GM18951 (cell line): ENCODE data around the gene ENG.
A peak's percentile ranks its signal among the peaks of the same experiment; 100 is the strongest.
"Not testable (repeated sequence)": the region's sequence is repeated elsewhere in the genome, so short reads cannot be mapped to it uniquely, and the experiment has no call there.

Source experiments
- POLR2A ChIP-seq: IDR thresholded peaks from 4 replicates; pipeline ENCODE4 v1.6.1; 2011; ENCODE audit warnings: mild to moderate bottlenecking; ENCODE audit not compliant: insufficient read length, insufficient read depth; ENCODE audit errors: extremely low read depth
- in situ Hi-C: fragments of 300-500 bp; cut with MboI; formaldehyde crosslinking; loops from one replicate; pipeline ENCODE4 v1.12.0; 2022; ENCODE audit warnings: low sequenced_read_pairs, mixed read lengths, inconsistent platforms; ENCODE audit not compliant: unreplicated experiment

ENG gene

GRCh38 chr9:127790094-127790855 lies 64.2 kb downstream of the ENG start:
- no peak for TF ChIP-seq POLR2A
- in situ Hi-C loops = no loop called here

- TF ChIP-seq POLR2A = peak; percentile 2
- in situ Hi-C loops = no loop called here
These were observed 65.3 kb downstream of the ENG start for GRCh38 chr9:127789179-127789578.

- TF ChIP-seq POLR2A = no peak
- in situ Hi-C loops = no loop called here
These were observed 66.0 kb downstream of the ENG start for GRCh38 chr9:127788337-127789011.

- no peak for TF ChIP-seq POLR2A
- in situ Hi-C loops = no loop called here
These were observed 67.7 kb downstream of the ENG start for GRCh38 chr9:127786773-127787104.

GRCh38 chr9:127785933-127786772 lies 68.3 kb downstream of the ENG start, which contains the start of gene CDK9:
Gene CDK9 (plus strand): TSS chr9:127786034. CDS start chr9:127786149, 115 bp downstream.
- peak; percentile 61 for TF ChIP-seq POLR2A
- in situ Hi-C loops = no loop called here

GRCh38 chr9:127785023-127785932 lies 69.2 kb downstream of the ENG start:
- in situ Hi-C loops = no loop called here

GRCh38 chr9:127783111-127784008 lies 71.1 kb downstream of the ENG start:
- peak; percentile 46 for TF ChIP-seq POLR2A
- in situ Hi-C loops = no loop called here

More at GRCh38 chr9:127785023-127785932, 69.2 kb downstream of the ENG start:
- peak; percentile 61 for TF ChIP-seq POLR2A

- no peak for TF ChIP-seq POLR2A
- in situ Hi-C loops = no loop called here
These were observed 72.7 kb downstream of the ENG start for GRCh38 chr9:127781806-127782205.

GRCh38 chr9:127780909-127781308 lies 73.5 kb downstream of the ENG start:
- in situ Hi-C loops = not testable (repeated sequence)

- in situ Hi-C loops = no loop called here
- no peak for TF ChIP-seq POLR2A
These were observed 74.2 kb downstream of the ENG start for GRCh38 chr9:127780126-127780885.
